Loucy (cell line): ENCODE results near the gene UNC5C.

Experiments
- H2AFZ ChIP-seq: fragments of 200-600 bp; sonication (generic); 2 replicates; pipeline ENCODE4 v1.6.0; 2016; ENCODE audit warnings: antibody characterized with exemption, mild to moderate bottlenecking, low read length, moderate library complexity
- H3F3A ChIP-seq: fragments of 200-600 bp; 2 replicates; pipeline ENCODE4 v1.6.0; 2016; ENCODE audit warnings: antibody characterized with exemption, low read depth, mild to moderate bottlenecking
- H3K27me3 ChIP-seq: fragments of 200-600 bp; sonication (generic); 2 replicates; pipeline ENCODE4 v1.6.1; 2014; ENCODE audit warnings: low read length, mild to moderate bottlenecking; ENCODE audit not compliant: insufficient read depth, poor library complexity, severe bottlenecking
- H3K36me3 ChIP-seq: fragments of 200-600 bp; sonication (generic); 2 replicates; pipeline ENCODE4 v1.6.1; 2016; ENCODE audit warnings: low read length; ENCODE audit not compliant: insufficient read depth
- H3K4me1 ChIP-seq: fragments of 200-600 bp; sonication (generic); 2 replicates; pipeline ENCODE4 v1.5.1; 2014; ENCODE audit warnings: low read length, mild to moderate bottlenecking; ENCODE audit not compliant: insufficient read depth, poor library complexity, severe bottlenecking
- H3K4me2 ChIP-seq: fragments of 200-600 bp; sonication (generic); 2 replicates; pipeline ENCODE4 v1.6.0; 2014; ENCODE audit warnings: antibody characterized with exemption, low read length, low read depth, mild to moderate bottlenecking; ENCODE audit not compliant: poor library complexity, severe bottlenecking
- H3K4me3 ChIP-seq: fragments of 200-600 bp; sonication (generic); 2 replicates; pipeline ENCODE4 v1.5.1; 2014; ENCODE audit warnings: low read length, mild to moderate bottlenecking, mixed read lengths; ENCODE audit not compliant: poor library complexity, severe bottlenecking
- H3K79me2 ChIP-seq: fragments of 200-600 bp; sonication (generic); 2 replicates; pipeline ENCODE4 v1.6.1; 2014; ENCODE audit warnings: low read length; ENCODE audit not compliant: insufficient read depth
- H3K9ac ChIP-seq: fragments of 200-600 bp; sonication (generic); 2 replicates; pipeline ENCODE4 v1.6.0; 2014; ENCODE audit warnings: mild to moderate bottlenecking, low read depth, low read length, moderate library complexity; ENCODE audit not compliant: poor library complexity, severe bottlenecking
- H3K9me2 ChIP-seq: fragments of 200-600 bp; sonication (generic); replicated peaks from 2 replicates; pipeline ENCODE4 v1.6.1; 2016; ENCODE audit warnings: low read depth, low read length, mixed read lengths
- H3K9me3 ChIP-seq: fragments of 200-600 bp; sonication (generic); 2 replicates; pipeline ENCODE4 v1.6.1; 2014; ENCODE audit warnings: mild to moderate bottlenecking, antibody characterized with exemption, low read length, low read depth; ENCODE audit not compliant: insufficient read depth
- H4K20me1 ChIP-seq: fragments of 200-600 bp; sonication (generic); 2 replicates; pipeline ENCODE4 v1.6.0; 2014; ENCODE audit warnings: antibody characterized with exemption, low read length, mild to moderate bottlenecking; ENCODE audit not compliant: insufficient read depth, poor library complexity, severe bottlenecking
- EZH2phosphoT487 ChIP-seq: fragments of 200-600 bp; IDR thresholded peaks from 2 replicates; pipeline ENCODE4 v1.6.1; 2018; ENCODE audit warnings: antibody characterized with exemption, mild to moderate bottlenecking, moderate library complexity, borderline replicate concordance
- TF ChIP-seq, protein P1 (sequence below): fragments of 200-600 bp; sonication (generic); conservative IDR thresholded peaks from 2 replicates; pipeline ENCODE4 v1.5.1; 2014; ENCODE audit warnings: mild to moderate bottlenecking, antibody characterized with exemption, low read length

Gene UNC5C

DNA sequence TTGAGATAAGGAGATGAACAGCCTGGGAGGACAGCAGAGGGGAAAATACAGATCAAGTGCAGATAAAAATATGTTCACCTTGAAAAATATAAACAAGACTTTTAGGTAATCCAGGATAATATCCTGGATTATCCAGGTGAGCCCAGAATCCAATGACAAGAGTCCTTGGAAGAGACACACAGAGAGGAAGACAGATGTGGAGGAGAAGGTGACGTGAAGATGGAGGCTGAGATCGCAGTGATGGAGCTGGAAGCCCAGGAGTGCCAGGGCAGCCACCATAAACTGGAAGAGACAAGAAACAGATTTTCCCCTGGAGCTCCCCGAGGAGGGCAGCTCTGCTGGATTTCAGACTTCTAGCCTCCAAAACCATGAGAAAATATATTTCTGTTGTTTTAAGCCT is 230.7 kb downstream of the UNC5C start:
- TF ChIP-seq EZH2phosphoT487 = no peak
- TF ChIP-seq, protein P1, sequence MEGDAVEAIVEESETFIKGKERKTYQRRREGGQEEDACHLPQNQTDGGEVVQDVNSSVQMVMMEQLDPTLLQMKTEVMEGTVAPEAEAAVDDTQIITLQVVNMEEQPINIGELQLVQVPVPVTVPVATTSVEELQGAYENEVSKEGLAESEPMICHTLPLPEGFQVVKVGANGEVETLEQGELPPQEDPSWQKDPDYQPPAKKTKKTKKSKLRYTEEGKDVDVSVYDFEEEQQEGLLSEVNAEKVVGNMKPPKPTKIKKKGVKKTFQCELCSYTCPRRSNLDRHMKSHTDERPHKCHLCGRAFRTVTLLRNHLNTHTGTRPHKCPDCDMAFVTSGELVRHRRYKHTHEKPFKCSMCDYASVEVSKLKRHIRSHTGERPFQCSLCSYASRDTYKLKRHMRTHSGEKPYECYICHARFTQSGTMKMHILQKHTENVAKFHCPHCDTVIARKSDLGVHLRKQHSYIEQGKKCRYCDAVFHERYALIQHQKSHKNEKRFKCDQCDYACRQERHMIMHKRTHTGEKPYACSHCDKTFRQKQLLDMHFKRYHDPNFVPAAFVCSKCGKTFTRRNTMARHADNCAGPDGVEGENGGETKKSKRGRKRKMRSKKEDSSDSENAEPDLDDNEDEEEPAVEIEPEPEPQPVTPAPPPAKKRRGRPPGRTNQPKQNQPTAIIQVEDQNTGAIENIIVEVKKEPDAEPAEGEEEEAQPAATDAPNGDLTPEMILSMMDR = no peak
- Histone ChIP-seq H3K9me3 (no peaks in the 10 kb centered on the region), H4K20me1 (no peaks in the 10 kb centered on the region), H3K79me2 (no peaks in the 10 kb centered on the region), H3F3A (no peaks in the 10 kb centered on the region), H3K27me3 (no peaks in the 10 kb centered on the region), H3K4me2 (no peak overlapping the region), H3K36me3 (no peaks in the 10 kb centered on the region), H3K4me1 (no peaks in the 10 kb centered on the region), H3K9me2 (no peaks in the 10 kb centered on the region; the same call in 1 of the 2 replicates), H3K9ac (no peak overlapping the region), H2AFZ (no peak overlapping the region), H3K4me3 (no peak overlapping the region)

GRCh38 chr4:95317085-95317793 is 231.5 kb downstream of the UNC5C start:
- Histone ChIP-seq H3K4me3 (no peak overlapping the region), H3K36me3 (no peaks in the 10 kb centered on the region), H3F3A (no peaks in the 10 kb centered on the region), H3K9ac (no peak overlapping the region), H3K9me2 (no peaks in the 10 kb centered on the region; the same call in 1 of the 2 replicates), H3K4me1 (no peaks in the 10 kb centered on the region), H2AFZ (no peak overlapping the region), H3K79me2 (no peaks in the 10 kb centered on the region), H4K20me1 (no peaks in the 10 kb centered on the region), H3K4me2 (no peak overlapping the region), H3K27me3 (no peaks in the 10 kb centered on the region), H3K9me3 (no peaks in the 10 kb centered on the region)
- TF ChIP-seq EZH2phosphoT487 = no peak
- TF ChIP-seq, protein P1 = no peak

- Histone ChIP-seq H3K27me3 (no peaks in the 10 kb centered on the region), H3K4me1 (no peaks in the 10 kb centered on the region), H3K4me2 (no peak overlapping the region), H3F3A (no peaks in the 10 kb centered on the region), H3K9me2 (no peaks in the 10 kb centered on the region), H3K9me3 (no peaks in the 10 kb centered on the region), H3K79me2 (no peaks in the 10 kb centered on the region), H3K4me3 (no peak overlapping the region), H4K20me1 (no peaks in the 10 kb centered on the region), H2AFZ (no peak overlapping the region), H3K9ac (no peak overlapping the region), H3K36me3 (no peaks in the 10 kb centered on the region)
- TF ChIP-seq EZH2phosphoT487 = no peak
- TF ChIP-seq, protein P1 = no peak
These were observed 234.2 kb downstream of the UNC5C start for GRCh38 chr4:95314573-95314972.
